Uterus (tissue), 2 donors: Measurements from ENCODE around the gene ADARB2.

Source experiments
- POLR2A ChIP-seq, 2 donors: fragments of 450-650 bp; IDR thresholded peaks; one replicate each; pipeline ENCODE4 v1.6.1; 2016; ENCODE audit warnings: antibody characterized with exemption in 2 of 2, mild to moderate bottlenecking in 1 of 2, moderate library complexity in 1 of 2
- TF ChIP-seq, protein P1 (sequence below), 4 experiments: fragments of 200-600 bp in 2 of 4; fragments of 450-650 bp in 2 of 4; sonication (generic) in 2 of 4; IDR thresholded peaks; one replicate each; pipeline ENCODE4 v1.5.1; 2016 to 2019; ENCODE audit warnings: antibody characterized with exemption in 4 of 4, mild to moderate bottlenecking in 2 of 4, moderate library complexity in 1 of 4

GRCh38 chr10:1489801-1490200 is 247.5 kb downstream of the ADARB2 start:
- TF ChIP-seq, protein P1, sequence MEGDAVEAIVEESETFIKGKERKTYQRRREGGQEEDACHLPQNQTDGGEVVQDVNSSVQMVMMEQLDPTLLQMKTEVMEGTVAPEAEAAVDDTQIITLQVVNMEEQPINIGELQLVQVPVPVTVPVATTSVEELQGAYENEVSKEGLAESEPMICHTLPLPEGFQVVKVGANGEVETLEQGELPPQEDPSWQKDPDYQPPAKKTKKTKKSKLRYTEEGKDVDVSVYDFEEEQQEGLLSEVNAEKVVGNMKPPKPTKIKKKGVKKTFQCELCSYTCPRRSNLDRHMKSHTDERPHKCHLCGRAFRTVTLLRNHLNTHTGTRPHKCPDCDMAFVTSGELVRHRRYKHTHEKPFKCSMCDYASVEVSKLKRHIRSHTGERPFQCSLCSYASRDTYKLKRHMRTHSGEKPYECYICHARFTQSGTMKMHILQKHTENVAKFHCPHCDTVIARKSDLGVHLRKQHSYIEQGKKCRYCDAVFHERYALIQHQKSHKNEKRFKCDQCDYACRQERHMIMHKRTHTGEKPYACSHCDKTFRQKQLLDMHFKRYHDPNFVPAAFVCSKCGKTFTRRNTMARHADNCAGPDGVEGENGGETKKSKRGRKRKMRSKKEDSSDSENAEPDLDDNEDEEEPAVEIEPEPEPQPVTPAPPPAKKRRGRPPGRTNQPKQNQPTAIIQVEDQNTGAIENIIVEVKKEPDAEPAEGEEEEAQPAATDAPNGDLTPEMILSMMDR (IDR thresholded peaks at IDR 0.05): no peak
- no peak for TF ChIP-seq POLR2A (IDR thresholded peaks at IDR 0.05)
